ENCODE data around the gene MTNR1B.

MTNR1B gene

DNA sequence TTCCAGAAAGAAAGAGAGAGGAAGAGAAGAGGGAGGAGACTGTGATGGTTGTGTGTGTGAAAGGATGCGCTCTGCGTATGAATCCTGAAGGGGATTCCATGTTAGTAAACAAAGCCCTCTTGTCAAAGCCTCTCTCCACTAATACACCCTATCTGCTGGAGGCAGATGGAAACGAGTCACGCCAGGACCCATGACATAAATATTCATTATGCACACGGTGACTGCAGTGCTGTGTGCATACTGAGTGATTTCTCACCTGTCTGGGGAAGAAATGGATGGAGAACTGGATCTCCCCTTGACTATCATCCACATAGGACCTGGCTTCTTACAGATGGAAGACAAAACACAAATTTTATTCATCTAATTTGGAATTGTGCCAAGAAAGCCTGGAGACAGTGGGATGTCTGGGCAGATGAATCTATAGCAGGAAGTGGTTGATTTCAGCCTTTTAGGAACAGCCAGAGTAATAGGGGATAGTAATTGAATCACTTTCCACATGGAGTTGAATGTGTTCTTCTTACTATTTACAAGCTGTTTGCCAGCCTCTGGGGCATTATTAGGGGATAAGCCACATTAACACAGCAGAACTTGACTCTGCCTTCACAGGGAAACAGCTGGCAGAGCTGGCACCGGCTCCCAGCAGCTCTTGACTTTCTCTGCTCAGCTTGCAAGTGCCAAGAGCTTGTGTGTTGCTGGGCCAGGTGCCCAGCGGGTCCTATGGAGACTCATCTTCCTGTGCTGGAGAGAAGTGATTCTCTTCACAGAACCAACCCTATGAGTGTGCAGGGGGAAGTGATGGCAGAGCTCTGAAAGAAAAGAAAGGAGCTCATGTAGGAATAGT, 9.0 kb downstream of the MTNR1B start:
- no peak for DNase-seq (ENCODE audit: low read depth in 3 of 3)

DNA sequence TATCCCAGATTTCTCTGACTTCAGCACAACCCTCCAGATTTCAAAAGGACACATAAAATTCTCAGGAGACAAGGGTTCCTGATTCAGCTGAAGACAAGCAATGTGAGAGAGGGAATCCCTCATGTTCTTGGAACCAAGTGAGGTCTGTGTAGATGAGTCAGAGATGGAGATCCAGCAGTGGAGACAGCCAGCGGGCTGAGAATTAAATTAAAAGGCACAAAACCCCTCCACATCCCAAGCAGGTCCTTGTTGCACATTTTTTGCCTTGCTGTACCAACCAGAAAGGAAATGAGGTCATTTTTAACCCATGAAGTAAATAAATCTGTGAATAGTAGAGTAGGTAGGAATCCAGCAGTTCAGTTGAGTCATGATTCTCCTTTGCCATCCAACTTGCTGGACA, 9.7 kb downstream of the MTNR1B start:
- no peak for DNase-seq (ENCODE audit: low read depth in 3 of 3)

DNA sequence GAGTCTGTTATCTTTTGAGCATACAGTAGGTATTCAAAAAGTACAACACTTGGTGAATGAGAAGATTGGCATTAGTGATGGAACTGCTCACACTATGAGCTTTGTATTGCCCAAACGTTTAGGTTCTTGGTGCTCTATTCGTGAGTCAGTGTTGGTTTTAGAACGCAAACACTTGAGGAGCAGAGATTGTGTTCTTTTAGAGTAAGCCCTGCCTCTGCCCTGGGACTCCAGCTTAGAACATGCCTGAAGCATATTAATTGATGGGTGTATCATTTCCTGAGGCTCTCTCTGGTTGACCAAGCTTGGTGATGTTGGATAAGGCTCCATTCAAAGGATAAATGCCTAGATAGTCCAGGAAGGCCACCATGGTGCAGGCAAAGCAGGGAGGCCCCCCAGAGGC, 10.9 kb downstream of the MTNR1B start:
- DNase-seq (ENCODE audit: low read depth in 3 of 3) = no peak

DNA sequence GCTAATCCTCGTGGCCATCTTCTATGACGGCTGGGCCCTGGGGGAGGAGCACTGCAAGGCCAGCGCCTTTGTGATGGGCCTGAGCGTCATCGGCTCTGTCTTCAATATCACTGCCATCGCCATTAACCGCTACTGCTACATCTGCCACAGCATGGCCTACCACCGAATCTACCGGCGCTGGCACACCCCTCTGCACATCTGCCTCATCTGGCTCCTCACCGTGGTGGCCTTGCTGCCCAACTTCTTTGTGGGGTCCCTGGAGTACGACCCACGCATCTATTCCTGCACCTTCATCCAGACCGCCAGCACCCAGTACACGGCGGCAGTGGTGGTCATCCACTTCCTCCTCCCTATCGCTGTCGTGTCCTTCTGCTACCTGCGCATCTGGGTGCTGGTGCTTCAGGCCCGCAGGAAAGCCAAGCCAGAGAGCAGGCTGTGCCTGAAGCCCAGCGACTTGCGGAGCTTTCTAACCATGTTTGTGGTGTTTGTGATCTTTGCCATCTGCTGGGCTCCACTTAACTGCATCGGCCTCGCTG, 12.1 kb downstream of the MTNR1B start:
- no peak for DNase-seq (ENCODE audit: low read depth in 3 of 3)

DNA sequence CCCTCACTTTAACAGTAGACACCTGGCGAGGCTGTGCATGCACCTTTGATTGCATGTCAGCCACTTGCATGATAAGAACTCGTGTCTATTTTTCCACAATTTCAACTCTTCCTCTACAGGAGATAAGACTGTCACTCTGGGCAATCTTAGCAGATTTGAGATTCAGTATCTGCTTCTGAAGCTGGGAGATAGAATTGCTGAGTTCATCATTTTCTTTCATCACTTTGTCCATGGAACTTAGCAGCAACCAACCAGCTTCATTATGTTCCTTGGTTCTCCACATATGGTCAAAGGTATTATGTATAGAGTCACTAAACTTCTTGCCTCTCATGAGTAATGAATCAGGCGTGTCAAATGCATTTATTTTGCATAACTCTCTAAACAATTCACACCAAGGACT, 17.1 kb downstream of the MTNR1B start:
- DNase-seq (ENCODE audit: low read depth in 3 of 3) = no peak

DNA sequence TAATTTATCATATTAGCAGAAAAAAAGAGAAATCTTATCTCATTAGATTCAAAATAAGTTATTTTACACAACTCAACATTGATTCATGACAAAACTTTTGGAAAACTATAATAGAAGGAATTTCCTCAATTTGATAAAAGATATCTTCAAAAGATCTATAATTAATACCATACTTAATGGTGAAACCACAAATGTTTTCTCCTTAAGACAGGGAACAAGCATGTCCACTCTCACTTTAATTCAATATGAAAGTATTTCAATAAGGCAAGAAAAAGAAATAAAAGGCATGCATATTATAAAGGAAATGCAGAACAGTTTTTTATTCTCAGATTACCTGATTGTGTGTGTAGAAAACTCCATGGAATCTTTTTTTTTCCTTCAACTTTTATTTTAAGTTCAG, 23.6 kb downstream of the MTNR1B start:
- DNase-seq (ENCODE audit: low read depth in 3 of 3) = no peak

DNA sequence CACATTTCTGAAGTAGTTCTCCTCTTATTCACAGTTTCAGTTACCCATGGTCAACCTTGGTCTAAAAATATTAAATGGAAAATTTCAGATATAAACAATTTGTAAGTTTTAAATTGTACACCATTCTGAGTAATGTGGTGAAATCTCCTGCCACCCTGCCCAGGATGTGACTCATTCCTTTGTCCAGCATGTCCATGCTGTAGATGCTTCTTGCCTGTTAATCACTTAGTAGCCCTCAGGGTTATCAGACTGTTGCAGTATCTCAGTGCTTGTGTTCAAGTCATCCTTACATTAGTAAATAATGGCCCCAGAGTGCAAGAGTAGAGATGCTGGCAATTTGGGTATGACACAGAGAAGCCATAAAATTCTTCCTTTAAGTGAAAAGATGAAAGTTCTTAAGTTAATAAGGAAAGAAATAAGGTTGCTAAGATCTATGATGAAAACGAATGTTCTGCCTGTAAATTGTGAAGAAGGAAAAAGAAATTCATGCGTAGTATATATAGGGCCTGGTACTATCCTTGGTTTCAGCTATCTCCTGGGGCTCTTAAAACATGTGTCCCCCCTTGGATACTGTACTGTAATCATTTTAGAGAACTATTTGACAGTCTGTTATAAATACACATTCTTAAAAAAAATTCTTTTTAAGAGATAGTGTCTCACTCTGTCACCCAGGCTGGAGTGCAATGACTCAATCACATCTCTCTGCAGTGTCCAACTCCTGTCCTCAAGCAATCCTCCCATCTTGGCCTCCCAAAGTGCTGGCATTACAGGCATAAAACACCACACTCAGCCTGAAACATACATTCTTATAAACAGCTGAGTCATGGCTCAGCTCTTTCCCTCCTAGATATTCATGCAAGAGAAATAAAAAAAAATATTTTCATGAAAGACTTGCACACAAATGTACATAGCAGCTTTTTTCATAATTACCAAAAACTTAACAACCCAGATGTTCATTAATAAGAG, 31.3 kb downstream of the MTNR1B start:
- DNase-seq (ENCODE audit: low read depth in 3 of 3) = no peak

DNA sequence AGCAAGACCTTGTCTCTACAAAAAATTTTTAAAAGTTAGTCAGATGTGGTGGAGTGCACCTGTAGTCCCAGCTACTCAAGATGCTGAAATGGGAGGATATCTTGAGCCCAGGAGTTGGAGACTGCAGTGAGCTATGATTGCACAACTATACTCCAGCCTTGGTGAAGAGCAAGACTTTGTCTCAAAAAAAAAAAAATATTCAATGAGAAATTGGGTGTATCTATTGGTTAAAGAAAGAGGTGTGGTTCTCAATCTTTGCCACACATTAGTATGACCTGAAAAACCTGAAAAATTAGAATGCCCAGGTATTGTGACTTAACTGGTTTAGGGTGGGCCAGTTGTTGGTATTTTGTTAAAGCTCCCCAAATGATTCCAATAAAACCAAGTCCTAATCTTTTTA, 32.4 kb downstream of the MTNR1B start:
- no peak for DNase-seq (ENCODE audit: low read depth in 3 of 3)

DNA sequence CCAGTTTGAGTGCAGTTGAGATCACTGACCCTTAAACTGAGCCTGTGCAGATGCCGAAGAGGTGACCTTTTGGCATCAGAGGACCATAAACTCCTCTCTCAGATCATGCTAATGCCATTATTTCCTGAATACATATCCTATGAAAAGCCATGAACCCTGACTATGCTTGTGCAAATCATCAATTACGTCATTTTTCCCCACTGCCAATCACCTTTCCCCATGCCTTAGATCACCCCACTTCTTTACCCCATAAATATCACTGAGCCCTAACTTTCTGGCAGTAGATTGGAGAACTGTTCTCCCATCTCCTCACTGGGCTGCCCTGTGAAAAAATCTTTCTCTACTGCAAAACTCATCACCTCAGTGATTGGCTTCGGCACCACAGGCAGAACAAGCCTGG, 32.9 kb downstream of the MTNR1B start:
- no peak for DNase-seq (ENCODE audit: low read depth in 3 of 3)

DNA sequence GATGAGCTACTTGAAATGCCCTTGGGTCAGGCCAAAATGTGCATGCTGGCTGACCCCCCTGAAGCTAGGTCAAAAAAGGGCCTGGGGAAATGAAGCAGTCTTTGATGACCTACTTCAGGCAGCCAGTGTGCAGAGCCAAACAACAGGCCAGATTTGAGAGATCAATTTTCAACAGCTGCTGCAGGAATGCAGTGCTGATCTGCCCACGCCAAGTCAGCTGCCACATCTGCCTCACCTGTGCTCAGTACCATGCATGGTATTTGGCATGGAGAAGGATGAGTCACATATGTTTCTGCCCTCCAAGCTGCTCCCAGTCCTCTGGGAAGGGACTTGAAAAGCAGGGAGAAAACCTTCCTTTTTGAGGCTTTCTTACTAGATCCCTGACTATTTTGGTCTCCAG, 35.8 kb downstream of the MTNR1B start:
- DNase-seq (ENCODE audit: low read depth in 3 of 3) = no peak

DNA sequence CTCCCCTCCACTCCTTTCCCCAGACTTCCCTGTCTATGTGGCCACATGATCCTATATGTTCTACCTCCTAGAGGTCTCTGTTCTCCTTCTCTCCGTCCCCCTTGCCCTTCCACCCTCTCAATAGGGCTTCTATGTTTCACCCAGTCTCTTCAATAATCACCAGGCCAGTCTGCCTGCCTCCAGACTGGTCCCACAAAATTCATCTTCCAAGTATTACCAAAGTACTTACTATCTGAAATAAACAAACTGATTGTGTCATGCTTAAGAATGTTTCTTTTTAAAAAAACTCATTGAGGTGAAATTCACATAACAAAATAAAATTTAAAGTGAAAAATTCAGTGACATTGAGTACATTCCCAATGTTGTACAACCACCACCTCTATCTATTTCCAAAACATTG, 44.2 kb downstream of the MTNR1B start:
- no peak for DNase-seq (ENCODE audit: low read depth in 3 of 3)

DNA sequence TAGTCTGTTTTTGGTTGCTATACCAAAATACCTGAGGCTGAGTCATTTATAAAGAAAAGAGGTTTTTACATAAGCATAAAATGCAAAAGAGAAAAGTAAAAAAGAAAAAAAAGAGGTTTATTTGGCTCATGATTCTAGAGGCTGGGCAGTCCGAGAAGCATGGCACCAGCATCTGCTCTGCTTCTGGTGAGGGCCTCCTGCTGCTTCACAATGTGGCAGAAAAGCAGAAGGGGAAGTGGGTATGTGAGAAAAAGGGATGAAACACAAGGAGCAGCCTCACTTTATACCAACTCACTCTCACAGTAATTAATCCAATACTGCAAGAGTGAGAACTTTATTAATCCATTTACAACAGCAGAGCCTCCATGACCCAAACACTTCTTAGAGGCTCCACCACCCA, 47.1 kb downstream of the MTNR1B start:
- DNase-seq (ENCODE audit: low read depth in 3 of 3) = no peak

DNA sequence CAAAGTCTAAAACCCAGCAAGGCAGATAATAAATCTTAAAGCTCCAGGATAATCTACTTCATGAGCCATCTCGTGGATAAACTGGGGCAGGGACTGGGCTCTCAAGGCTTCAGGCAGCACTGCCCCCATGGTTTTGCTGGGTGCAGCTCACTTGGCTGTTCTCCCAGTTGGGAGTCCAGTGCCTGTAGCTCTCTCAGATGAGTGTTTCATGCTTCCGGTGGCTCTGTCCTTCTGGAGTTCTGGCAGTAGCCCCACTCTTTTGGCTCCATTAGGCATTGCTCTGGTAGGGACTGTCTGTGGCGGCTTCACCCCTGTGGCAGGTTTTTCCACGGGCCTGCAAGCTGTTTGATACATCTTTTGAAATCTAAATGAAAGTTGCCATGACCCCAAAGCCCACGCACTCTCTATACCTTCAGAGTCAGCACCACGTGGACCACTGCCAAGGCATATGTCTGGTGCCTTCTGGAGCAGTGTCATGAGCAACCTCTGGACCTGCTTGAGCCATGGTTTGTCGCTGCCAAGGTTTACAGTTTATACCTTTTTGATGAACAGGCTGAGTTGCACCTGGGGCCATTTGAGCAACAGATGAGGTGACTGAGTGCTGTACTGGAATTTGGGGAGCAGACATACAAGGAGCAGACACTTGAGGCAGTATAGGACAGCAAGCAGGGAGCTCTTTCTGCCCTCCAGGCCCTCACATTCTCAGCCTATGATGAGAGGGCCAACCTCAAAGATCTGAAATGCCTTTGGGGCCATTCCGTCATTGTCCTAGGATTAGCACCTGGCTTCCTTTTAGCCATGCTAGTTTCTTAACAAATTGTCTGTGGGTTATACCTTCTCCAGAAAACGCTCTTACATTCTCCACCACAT, 48.6 kb downstream of the MTNR1B start:
- no peak for DNase-seq (ENCODE audit: low read depth in 3 of 3)

DNA sequence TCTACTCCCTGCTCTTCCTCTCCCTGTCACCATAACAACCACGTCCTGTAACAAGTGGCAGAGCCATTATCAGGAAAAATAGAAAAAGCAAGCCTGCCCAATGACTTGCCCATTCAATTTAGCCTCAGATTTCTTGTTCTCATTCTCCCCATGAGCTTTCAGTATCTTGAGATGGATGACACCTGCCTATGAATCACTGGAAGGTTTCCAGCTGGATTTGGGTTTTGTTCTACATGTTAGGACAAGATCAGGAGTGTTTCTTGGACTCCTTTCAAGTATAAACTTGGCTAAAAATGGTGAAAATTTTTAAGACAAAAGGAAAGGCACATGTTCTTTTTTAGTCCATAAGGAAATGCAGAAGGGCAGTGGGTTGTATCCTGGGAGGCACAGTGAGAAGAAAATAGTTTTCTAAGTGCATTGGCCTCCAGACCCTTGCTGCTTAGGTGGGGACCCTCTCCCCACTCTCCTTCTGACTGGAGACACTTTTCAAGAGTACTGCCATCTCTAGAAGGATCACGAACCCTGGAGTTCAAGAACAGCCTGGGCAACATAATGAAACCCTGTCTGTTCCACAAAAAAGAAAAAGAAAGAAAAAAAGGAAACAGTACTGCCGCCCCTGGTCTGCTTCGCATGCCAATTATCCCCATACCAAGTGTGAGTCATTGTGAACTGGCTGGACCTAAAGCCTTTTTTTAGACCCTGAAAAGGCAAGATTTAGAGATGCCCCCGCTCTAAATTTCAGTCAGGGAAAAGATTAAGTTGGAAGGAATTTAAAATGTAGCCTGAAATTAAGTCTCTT, 51.0 kb downstream of the MTNR1B start:
- no peak for DNase-seq (ENCODE audit: low read depth in 3 of 3)

DNA sequence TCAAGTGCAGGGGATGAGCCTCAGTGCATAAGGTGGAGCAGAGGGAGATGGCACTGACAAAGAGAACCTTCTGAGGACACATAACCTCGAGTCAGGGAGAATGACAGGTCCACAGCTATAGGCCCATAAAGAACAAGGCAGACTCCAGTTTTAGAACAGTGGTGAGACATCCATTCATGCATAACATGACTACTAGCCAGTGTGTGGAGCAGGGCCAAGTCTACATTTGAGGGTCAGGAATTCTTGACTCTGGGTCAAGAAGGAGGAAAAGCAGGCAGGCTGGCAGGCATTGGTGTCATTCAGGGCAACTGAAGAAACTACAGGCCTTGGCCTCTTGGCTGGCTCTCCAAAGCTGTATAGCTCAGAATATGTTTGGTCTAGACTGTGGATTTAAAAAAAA, 54.9 kb downstream of the MTNR1B start:
- DNase-seq (ENCODE audit: low read depth in 3 of 3) = no peak

DNA sequence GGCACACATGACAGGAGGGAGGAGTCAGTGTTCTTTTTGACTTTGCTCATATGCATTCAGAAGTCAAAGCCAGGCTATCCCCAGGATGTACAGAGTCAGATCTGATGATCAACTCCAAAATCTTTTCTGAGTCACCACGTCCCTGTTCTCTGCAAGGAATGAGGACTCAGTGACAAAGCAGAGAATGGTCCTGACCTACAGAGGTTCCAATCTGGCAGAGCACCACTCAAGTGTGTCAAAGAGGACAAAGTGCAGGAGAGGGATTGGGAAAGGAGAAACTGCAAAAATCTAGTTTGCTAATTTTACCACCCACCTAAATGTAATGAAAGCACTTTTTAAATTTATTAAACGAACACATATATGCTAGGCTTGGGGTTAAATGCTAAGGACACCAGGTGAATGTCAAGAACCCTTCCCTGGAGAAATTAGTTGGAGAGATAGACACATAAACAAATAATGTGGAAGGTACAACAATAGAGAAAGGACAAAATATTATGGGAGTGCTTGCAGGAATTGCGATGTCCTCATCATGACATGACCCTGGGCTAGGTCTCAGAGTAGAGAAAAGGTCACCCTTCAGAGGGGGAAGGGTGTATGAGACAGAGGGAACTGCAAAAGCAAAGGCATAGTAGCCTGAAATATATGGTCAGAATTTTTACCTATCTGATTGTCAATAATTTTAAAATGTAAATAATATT, 56.3 kb downstream of the MTNR1B start:
- DNase-seq (ENCODE audit: low read depth in 3 of 3) = no peak

DNA sequence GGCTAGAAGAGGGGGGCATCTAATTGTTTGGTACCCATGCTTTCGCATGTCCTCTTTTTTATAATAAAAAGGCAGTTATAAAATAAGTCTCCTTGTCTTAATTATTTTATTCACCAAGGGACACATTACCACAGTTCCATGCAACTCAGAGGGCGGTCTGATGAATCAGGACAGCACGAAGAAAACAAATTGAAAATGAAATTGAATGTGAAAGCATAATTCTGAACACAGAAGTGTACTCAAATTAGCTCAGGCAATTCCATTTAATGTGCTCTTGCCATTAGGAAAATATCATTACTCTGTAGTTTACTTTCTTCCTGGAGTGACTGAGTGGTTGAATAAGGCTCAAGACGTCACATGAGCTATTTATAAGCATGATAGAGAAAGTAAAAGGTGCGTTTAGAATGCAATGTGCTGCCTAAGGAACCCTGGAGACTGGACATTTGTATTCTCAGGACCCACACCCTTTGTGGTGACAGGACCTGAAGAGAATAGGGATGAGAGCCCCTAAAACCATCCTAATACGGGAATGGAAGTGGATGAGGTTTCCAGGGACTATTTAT, 59.6 kb downstream of the MTNR1B start:
- DNase-seq (ENCODE audit: low read depth in 3 of 3) = no peak

DNA sequence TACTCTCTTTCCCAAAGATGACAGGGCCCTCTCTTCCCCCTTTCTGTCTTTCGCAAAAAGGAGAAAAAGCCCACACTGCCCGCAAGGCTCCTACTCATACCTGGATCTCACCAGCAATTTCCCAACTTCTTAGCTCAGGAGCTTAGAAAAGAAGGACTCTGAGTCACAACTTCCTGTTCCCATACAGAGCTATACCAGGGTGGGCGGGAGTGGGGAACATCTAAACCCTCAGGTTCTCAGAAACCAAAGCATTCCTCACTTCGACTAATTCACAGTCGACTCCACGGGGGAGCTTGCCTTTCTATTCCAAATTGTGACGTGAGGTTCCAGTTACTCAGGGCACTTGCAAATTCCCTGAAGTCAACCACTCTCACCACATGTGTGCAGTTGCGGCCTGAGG, 61.9 kb downstream of the MTNR1B start:
- no peak for DNase-seq (ENCODE audit: low read depth in 3 of 3)
